GM21528 (cell line): ENCODE measurements around the gene ENTPD8.
"Not testable (repeated sequence)": the region's sequence is repeated elsewhere in the genome, so short reads cannot be mapped to it uniquely, and the experiment has no call there.

Experiments used
- ATAC-seq: cut with Tn5 transposase; IDR thresholded peaks from one replicate; pipeline ENCODE4 v1.9.1; 2021; ENCODE audit warnings: mild to moderate bottlenecking, moderate library complexity; ENCODE audit not compliant: unreplicated experiment, low FRiP score

Gene ENTPD8

GRCh38 chr9:137476856-137477255 lies 35.7 kb upstream of the ENTPD8 start:
- ATAC-seq, result no peak

GRCh38 chr9:137475666-137476065 lies 34.5 kb upstream of the ENTPD8 start:
- no peak for ATAC-seq

- no peak for ATAC-seq
Observed at GRCh38 chr9:137474271-137474670, 33.1 kb upstream of the ENTPD8 start.

- no peak for ATAC-seq
Observed at GRCh38 chr9:137470785-137471184, 29.6 kb upstream of the ENTPD8 start.

- no peak for ATAC-seq
Observed at GRCh38 chr9:137467896-137468295, 26.7 kb upstream of the ENTPD8 start.

GRCh38 chr9:137467161-137467581 lies 26.0 kb upstream of the ENTPD8 start:
- ATAC-seq, result no peak

GRCh38 chr9:137466389-137467085 lies 25.4 kb upstream of the ENTPD8 start:
- not testable (repeated sequence) for ATAC-seq

- ATAC-seq, result no peak
Observed at GRCh38 chr9:137465720-137466388, 24.7 kb upstream of the ENTPD8 start.

- no peak for ATAC-seq
Observed at GRCh38 chr9:137465000-137465719, 24.0 kb upstream of the ENTPD8 start.

GRCh38 chr9:137464291-137464999 lies 23.3 kb upstream of the ENTPD8 start:
- ATAC-seq, result no peak

GRCh38 chr9:137463931-137464290 lies 22.8 kb upstream of the ENTPD8 start:
- ATAC-seq, result no peak

GRCh38 chr9:137462986-137463930 lies 22.1 kb upstream of the ENTPD8 start:
- ATAC-seq, result no peak

- ATAC-seq, result no peak
Observed at GRCh38 chr9:137462396-137462985, 21.3 kb upstream of the ENTPD8 start.

- no peak for ATAC-seq
Observed at GRCh38 chr9:137461663-137462395, 20.7 kb upstream of the ENTPD8 start.

GRCh38 chr9:137461316-137461662 lies 20.1 kb upstream of the ENTPD8 start:
- ATAC-seq, result no peak

- no peak for ATAC-seq
Observed at GRCh38 chr9:137460363-137461315, 19.5 kb upstream of the ENTPD8 start.

- ATAC-seq, result no peak
Observed at GRCh38 chr9:137459601-137460362, 18.6 kb upstream of the ENTPD8 start.
